Small intestine (tissue), 7 donors: Measurements from ENCODE around the gene CEP295NL. TPM values are rescaled to one million over a fixed set of nuclear protein-coding genes. Genes with fewer than 3 reads are reported as not detected.
A peak's percentile ranks its signal among the peaks of the same experiment; 100 is the strongest.

Experiments
- DNase-seq, 2 donors: peaks; one replicate each; pipeline versions ENCODE4 v3.0.0 to v3.0.0-alpha.2; 2013
- FAIRE-seq: peaks from 2 replicates; lab custom pipeline; 2012; peaks lifted over from hg19 to GRCh38; lab: Jason Lieb, UNC
- H3K27ac ChIP-seq, 3 donors: one replicate each; pipeline ENCODE4 v1.5.1; 2013; ENCODE audit warnings: low read length in 2 of 3, mild to moderate bottlenecking in 2 of 3, control low read depth in 1 of 3, inconsistent platforms in 1 of 3, low read depth in 1 of 3, moderate library complexity in 1 of 3
- H3K27me3 ChIP-seq, 3 donors: one replicate each; pipeline ENCODE4 v1.6.1; 2013; ENCODE audit warnings: low read length in 3 of 3, inconsistent platforms in 1 of 3; ENCODE audit not compliant: control insufficient read depth in 3 of 3, insufficient read depth in 3 of 3
- H3K36me3 ChIP-seq, 3 donors: one replicate each; pipeline ENCODE4 v1.6.1; 2013; ENCODE audit warnings: low read length in 3 of 3, inconsistent platforms in 1 of 3, low read depth in 1 of 3, mild to moderate bottlenecking in 1 of 3, moderate library complexity in 1 of 3; ENCODE audit not compliant: control insufficient read depth in 3 of 3, insufficient read depth in 2 of 3
- H3K4me1 ChIP-seq, 3 donors: one replicate each; pipeline ENCODE4 v1.6.1; 2013; ENCODE audit warnings: low read length in 2 of 3, inconsistent platforms in 1 of 3, low read depth in 1 of 3, mild to moderate bottlenecking in 1 of 3, moderate library complexity in 1 of 3; ENCODE audit not compliant: control insufficient read depth in 3 of 3, insufficient read depth in 2 of 3
- H3K4me3 ChIP-seq, 3 donors: one replicate each; pipeline ENCODE4 v1.5.1; 2013; ENCODE audit warnings: low read length in 3 of 3, control low read depth in 1 of 3, inconsistent platforms in 1 of 3, low read depth in 1 of 3, mild to moderate bottlenecking in 1 of 3, moderate library complexity in 1 of 3
- H3K9me3 ChIP-seq, 2 donors: one replicate each; pipeline ENCODE4 v1.6.1; 2013; ENCODE audit warnings: low read depth in 1 of 2, low read length in 1 of 2; ENCODE audit not compliant: control insufficient read depth in 2 of 2, insufficient read depth in 1 of 2
- WGBS, 3 donors: extraction: QIAGEN DNeasy Blood & Tissue Kit; methylation state at CpG; one replicate each; pipeline ENCODE4 v1.1.7; 2013; 5-methylcytosine and 5-hydroxymethylcytosine counted together
- polyA plus RNA-seq, 4 donors: library from polyadenylated mRNA; stranded (reverse) in 3 of 4; unstranded in 1 of 4; fragments of 200-250 nt in 3 of 4; fragments of 120-200 nt in 1 of 4; gene quantifications; one replicate each; pipeline versions ENCODE4 v1.2.1 to v1.2.3, GENCODE V29; 2013
- donor health status: healthy with polysubstance abuse.
- donor health status: control.
- donor health status: control.
- donor health status: Bipolar disorder and iron deficiency.
- donor health status: healthy.

The CEP295NL gene
- polyA plus RNA-seq, 4 donors = 0.25 to 0.28 TPM; not detected in 2

- FAIRE-seq = no peak
- H3K27me3 ChIP-seq = peaks cover 0 to 6% (median 0%) of the 10 kb centered on the region in 3 donors
- H3K4me1 ChIP-seq = peaks cover 2 to 28% (median 3%) of the 10 kb centered on the region in 3 donors
- H3K9me3 ChIP-seq = no peaks in the 10 kb centered on the region
- peak overlapping the region; percentile 53 to 79 (median 70) for H3K4me3 ChIP-seq
- H3K36me3 ChIP-seq = peaks cover 0 to 14% (median 0%) of the 10 kb centered on the region in 3 donors
- H3K27ac ChIP-seq = peak overlapping the region; percentile 59 to 81 (median 64)
- 0 to 2% (median 1%) methylated on average over 35 to 64 of the region's 64 CpGs for WGBS, 3 donors
- peak in 1 of 2 donors; percentile 51 for DNase-seq
These were observed 21.6 kb upstream of the CEP295NL start for GRCh38 chr17:78924481-78925151.

GRCh38 chr17:78923660-78924453 lies 20.9 kb upstream of the CEP295NL start:
- FAIRE-seq = no peak
- H3K36me3 ChIP-seq = peaks cover 0 to 17% (median 0%) of the 10 kb centered on the region in 3 donors

GRCh38 chr17:78922816-78923498 lies 20.0 kb upstream of the CEP295NL start:
- FAIRE-seq (no peak), DNase-seq (no peak)
- peaks cover 0 to 4% (median 0%) of the 10 kb centered on the region in 3 donors for H3K27me3 ChIP-seq
- peaks cover 2 to 28% (median 6%) of the 10 kb centered on the region in 3 donors for H3K4me1 ChIP-seq
- WGBS, 3 donors = 60 to 79% (median 77%) methylated on average over 11 to 13 of the region's 13 CpGs
- no peaks in the 10 kb centered on the region for H3K9me3 ChIP-seq
- no peak overlapping the region for H3K4me3 ChIP-seq
- H3K36me3 ChIP-seq = peaks cover 0 to 21% (median 0%) of the 10 kb centered on the region in 3 donors
- peak overlapping the region in 2 of 3 donors; percentile 64 to 81 for H3K27ac ChIP-seq

More at GRCh38 chr17:78923660-78924453, 20.9 kb upstream of the CEP295NL start:
- peak overlapping the region; percentile 53 to 79 (median 70) for H3K4me3 ChIP-seq
- 1 to 5% (median 2%) methylated on average over 28 of the region's 28 CpGs for WGBS, 3 donors
- H3K4me1 ChIP-seq = peaks cover 2 to 28% (median 3%) of the 10 kb centered on the region in 3 donors
- peak overlapping the region; percentile 59 to 81 (median 64) for H3K27ac ChIP-seq
- DNase-seq = peak; percentile 89 to 93
- H3K27me3 ChIP-seq = peaks cover 0 to 4% (median 0%) of the 10 kb centered on the region in 3 donors
- no peaks in the 10 kb centered on the region for H3K9me3 ChIP-seq

DNA sequence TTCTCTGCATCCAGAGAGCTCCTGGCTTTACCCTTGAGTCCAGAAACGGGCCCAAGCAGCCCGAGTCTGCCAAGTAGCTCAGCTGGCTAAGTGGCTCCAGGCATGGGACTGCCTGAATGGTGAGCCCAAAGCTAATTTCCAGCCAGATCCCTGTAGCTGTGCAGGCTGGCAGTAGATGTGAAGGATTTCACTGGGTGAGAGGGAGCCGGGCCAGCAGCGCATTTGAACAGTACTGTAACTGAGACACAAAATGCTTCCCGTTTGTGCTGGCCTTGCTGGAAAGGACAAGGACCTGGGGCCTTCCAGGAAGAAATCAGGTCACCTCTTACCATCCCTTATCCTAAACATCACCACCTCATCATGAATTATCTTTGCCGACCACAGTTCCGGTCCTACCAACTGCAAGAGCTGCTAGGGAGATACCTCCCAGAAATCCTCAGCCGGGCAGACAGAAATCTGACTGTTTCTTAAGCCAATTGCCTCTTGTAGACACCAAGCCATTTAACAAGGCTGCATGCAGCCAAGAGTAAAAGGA lies 18.5 kb upstream of the CEP295NL start:
- DNase-seq (no peak), FAIRE-seq (no peak)
- no peak overlapping the region for H3K4me3 ChIP-seq
- peaks cover 0 to 28% (median 0%) of the 10 kb centered on the region in 3 donors for H3K36me3 ChIP-seq
- whole genome bisulfite sequencing, 3 donors = 68 to 87% (median 82%) methylated on average over 8 of the region's 8 CpGs
- peaks cover 0 to 4% (median 0%) of the 10 kb centered on the region in 3 donors for H3K27me3 ChIP-seq
- H3K4me1 ChIP-seq = peaks cover 2 to 29% (median 8%) of the 10 kb centered on the region in 3 donors
- no peaks in the 10 kb centered on the region for H3K9me3 ChIP-seq
- H3K27ac ChIP-seq = peak overlapping the region in 1 of 3 donors; percentile 57

DNA sequence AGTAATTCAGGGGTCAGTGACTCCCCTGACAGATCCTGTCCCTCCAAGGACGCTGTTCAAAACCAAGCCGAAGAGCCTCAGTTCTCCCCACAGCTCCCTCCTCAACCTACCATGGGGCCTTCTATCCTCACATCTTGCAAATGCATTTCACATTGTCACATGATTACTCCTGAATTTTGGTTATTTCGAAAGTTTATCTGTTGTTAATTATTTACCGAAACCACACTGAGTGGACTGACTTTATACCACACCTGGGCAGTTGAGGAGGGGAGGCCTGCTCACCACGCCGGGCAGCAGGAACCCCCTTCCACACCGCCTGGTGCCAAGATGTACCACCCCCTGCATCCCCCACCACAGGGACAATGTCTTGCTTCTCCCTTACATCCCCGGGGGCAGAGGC lies 17.5 kb upstream of the CEP295NL start:
- H3K9me3 ChIP-seq = no peaks in the 10 kb centered on the region
- 55 to 71% (median 64%) methylated on average over 8 of the region's 8 CpGs for WGBS, 3 donors
- peaks cover 0 to 37% (median 0%) of the 10 kb centered on the region in 3 donors for H3K36me3 ChIP-seq
- FAIRE-seq (no peak), DNase-seq (peak in 1 of 2 donors; percentile 66)
- peaks cover 0 to under 1% (median 0%) of the 10 kb centered on the region in 3 donors for H3K27me3 ChIP-seq
- H3K27ac ChIP-seq = peak overlapping the region in 1 of 3 donors; percentile 21
- H3K4me1 ChIP-seq = peaks cover 2 to 34% (median 14%) of the 10 kb centered on the region in 3 donors
- H3K4me3 ChIP-seq = no peak overlapping the region

DNA sequence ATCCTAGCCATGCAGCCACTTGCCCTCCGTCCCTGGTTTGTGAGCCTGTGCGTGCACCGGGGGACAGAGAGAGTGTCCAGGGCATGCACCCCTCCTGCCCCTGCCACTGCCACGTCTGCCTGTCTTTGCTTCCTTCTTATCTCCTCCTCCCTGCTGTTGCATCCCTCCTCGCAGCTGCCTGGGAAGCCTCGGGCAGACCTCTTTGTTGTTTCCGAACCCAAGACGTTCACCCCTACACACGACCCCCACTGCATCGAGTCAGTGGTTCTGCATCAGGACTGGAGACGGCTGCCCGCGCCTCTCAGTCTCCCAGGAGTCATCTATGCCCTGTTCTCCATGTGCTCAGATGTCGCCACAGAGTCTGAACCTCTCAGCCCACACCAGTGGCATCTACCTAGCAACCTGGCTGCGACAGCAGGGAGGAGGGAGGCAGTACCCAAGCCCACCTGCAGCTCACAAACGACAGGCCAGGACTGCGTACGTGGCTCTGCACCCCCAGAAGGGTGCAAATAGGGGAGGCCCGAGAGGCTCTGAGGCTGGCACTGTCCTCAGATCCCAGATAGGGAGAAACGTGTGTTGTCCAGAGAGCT lies 17.0 kb upstream of the CEP295NL start:
- no peak for DNase-seq
- Histone ChIP-seq H3K4me1 (peaks cover 2 to 34% (median 14%) of the 10 kb centered on the region in 3 donors), H3K36me3 (peaks cover 0 to 38% (median 0%) of the 10 kb centered on the region in 3 donors), H3K27me3 (no peaks in the 10 kb centered on the region), H3K4me3 (no peak overlapping the region), H3K9me3 (no peaks in the 10 kb centered on the region), H3K27ac (peak overlapping the region in 1 of 3 donors; percentile 21)
- 75 to 81% (median 76%) methylated on average over 20 of the region's 20 CpGs for WGBS, 3 donors
- FAIRE-seq = no peak

GRCh38 chr17:78918979-78919378 lies 16.0 kb upstream of the CEP295NL start:
- WGBS, 3 donors = 79 to 82% (median 81%) methylated on average over 14 of the region's 14 CpGs
- H3K27ac ChIP-seq = no peak overlapping the region
- no peak for DNase-seq
- H3K27me3 ChIP-seq = no peaks in the 10 kb centered on the region
- no peaks in the 10 kb centered on the region for H3K9me3 ChIP-seq
- no peak overlapping the region for H3K4me3 ChIP-seq
- FAIRE-seq = no peak
- peaks cover 0 to 33% (median 12%) of the 10 kb centered on the region in 3 donors for H3K4me1 ChIP-seq
- peaks cover 0 to 40% (median 0%) of the 10 kb centered on the region in 3 donors for H3K36me3 ChIP-seq
